NCI-H187 (cell line): ENCODE results near the gene MAP1B.
"Not testable (repeated sequence)": the region's sequence is repeated elsewhere in the genome, so short reads cannot be mapped to it uniquely, and the experiment has no call there.

Experiments
- DNase-seq, 2 experiments: peaks; one replicate each; lab custom pipeline; 2025; lab: John Stamatoyannopoulos, UW

The MAP1B gene

GRCh38 chr5:72161951-72162350 lies 54.7 kb downstream of the MAP1B start:
- DNase-seq = no peak

- DNase-seq = no peak
These were observed 56.2 kb downstream of the MAP1B start for GRCh38 chr5:72163349-72163983.

GRCh38 chr5:72166070-72166979 lies 59.0 kb downstream of the MAP1B start:
- peak; percentile 22 to 33 for DNase-seq

- DNase-seq = no peak
These were observed 60.0 kb downstream of the MAP1B start for GRCh38 chr5:72167257-72167656.

GRCh38 chr5:72167804-72168203 lies 60.5 kb downstream of the MAP1B start:
- no peak for DNase-seq

- DNase-seq = no peak
These were observed 62.8 kb downstream of the MAP1B start for GRCh38 chr5:72170101-72170500.

- not testable (repeated sequence) for DNase-seq
These were observed 63.9 kb downstream of the MAP1B start for GRCh38 chr5:72171181-72171580.

GRCh38 chr5:72171667-72172066 lies 64.4 kb downstream of the MAP1B start:
- DNase-seq = no peak

GRCh38 chr5:72172786-72173185 lies 65.5 kb downstream of the MAP1B start:
- DNase-seq = no peak

GRCh38 chr5:72177538-72177937 lies 70.3 kb downstream of the MAP1B start:
- no peak for DNase-seq

GRCh38 chr5:72179028-72179815 lies 71.9 kb downstream of the MAP1B start:
- no peak for DNase-seq

GRCh38 chr5:72179816-72180440 lies 72.7 kb downstream of the MAP1B start:
- no peak for DNase-seq

- no peak for DNase-seq
These were observed 73.7 kb downstream of the MAP1B start for GRCh38 chr5:72180925-72181324.

GRCh38 chr5:72182686-72183085 lies 75.4 kb downstream of the MAP1B start:
- DNase-seq = no peak

GRCh38 chr5:72183101-72183520 lies 75.8 kb downstream of the MAP1B start:
- DNase-seq = no peak

GRCh38 chr5:72184408-72184807 lies 77.1 kb downstream of the MAP1B start:
- no peak for DNase-seq

GRCh38 chr5:72185496-72186329 lies 78.4 kb downstream of the MAP1B start:
- DNase-seq = no peak

GRCh38 chr5:72187388-72188075 lies 80.3 kb downstream of the MAP1B start:
- no peak for DNase-seq

- no peak for DNase-seq
These were observed 80.9 kb downstream of the MAP1B start for GRCh38 chr5:72188166-72188565.

GRCh38 chr5:72189146-72189545 lies 81.9 kb downstream of the MAP1B start:
- no peak for DNase-seq

- DNase-seq = no peak
These were observed 84.1 kb downstream of the MAP1B start for GRCh38 chr5:72191404-72191803.
